ENCODE results near the gene PELI2. TPM values are rescaled to one million over a fixed set of nuclear protein-coding genes. Genes with fewer than 3 reads are reported as not detected.

Gene PELI2
- total RNA-seq, 4 donors from 2014 or later: 8.2 to 27.0 (median 10.1) TPM

GRCh38 chr14:56183631-56184157 is 65.5 kb downstream of the PELI2 start:
- no peak for DNase-seq (ENCODE audit: low spot score)
- TF ChIP-seq, protein P1, sequence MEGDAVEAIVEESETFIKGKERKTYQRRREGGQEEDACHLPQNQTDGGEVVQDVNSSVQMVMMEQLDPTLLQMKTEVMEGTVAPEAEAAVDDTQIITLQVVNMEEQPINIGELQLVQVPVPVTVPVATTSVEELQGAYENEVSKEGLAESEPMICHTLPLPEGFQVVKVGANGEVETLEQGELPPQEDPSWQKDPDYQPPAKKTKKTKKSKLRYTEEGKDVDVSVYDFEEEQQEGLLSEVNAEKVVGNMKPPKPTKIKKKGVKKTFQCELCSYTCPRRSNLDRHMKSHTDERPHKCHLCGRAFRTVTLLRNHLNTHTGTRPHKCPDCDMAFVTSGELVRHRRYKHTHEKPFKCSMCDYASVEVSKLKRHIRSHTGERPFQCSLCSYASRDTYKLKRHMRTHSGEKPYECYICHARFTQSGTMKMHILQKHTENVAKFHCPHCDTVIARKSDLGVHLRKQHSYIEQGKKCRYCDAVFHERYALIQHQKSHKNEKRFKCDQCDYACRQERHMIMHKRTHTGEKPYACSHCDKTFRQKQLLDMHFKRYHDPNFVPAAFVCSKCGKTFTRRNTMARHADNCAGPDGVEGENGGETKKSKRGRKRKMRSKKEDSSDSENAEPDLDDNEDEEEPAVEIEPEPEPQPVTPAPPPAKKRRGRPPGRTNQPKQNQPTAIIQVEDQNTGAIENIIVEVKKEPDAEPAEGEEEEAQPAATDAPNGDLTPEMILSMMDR (IDR thresholded peaks at IDR 0.05): no peak
- no peak for ATAC-seq (ENCODE audit: low FRiP score)

DNA sequence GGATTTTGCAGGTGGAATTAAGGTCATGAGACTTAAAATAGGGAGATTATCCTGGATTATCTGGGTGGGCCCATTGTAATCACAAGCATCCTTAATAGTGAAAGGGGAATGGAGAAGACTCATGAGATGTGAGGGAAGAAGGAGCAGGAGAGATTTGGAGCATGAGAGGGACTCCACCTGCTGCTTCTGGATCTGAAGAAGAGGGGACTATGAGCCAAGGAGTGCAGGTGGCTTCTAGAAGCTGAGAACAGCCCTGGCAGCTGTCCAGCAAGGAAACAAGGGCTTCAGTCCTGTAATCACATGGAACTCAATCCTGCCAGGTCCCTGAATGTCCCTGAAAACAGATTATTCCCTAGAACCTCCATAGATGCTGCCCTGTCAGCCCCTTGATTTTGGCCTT is 67.8 kb downstream of the PELI2 start:
- DNase-seq (ENCODE audit: low spot score) (no peak), ATAC-seq (ENCODE audit: low FRiP score) (no peak)
- TF ChIP-seq, protein P1 (IDR thresholded peaks at IDR 0.05): no peak

DNA sequence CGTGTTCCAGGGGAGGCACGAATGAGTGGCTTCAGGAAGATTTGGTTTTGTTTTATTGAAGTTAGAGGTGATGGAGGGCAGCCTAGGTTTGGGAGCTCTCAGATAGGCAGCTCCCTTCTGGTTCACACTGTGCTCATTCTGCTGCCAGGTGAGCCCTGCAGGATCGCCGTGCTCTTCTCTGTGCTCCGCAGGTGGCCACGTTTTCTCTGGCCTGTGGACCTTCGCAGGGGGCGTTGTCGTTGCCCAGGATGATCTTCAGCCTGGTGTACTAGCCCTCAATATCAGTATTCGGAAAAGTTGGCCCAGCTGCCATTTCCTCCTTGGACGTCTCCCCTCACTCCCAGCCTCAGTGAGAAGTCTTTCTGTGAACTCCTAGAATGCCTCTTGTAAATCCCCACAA is 69.5 kb downstream of the PELI2 start:
- no peak for ATAC-seq (ENCODE audit: low FRiP score)
- no peak for DNase-seq (ENCODE audit: low spot score)
- TF ChIP-seq, protein P1 (IDR thresholded peaks at IDR 0.05): no peak

GRCh38 chr14:56189307-56189706 is 71.1 kb downstream of the PELI2 start:
- ATAC-seq (ENCODE audit: low FRiP score) (no peak), DNase-seq (ENCODE audit: low spot score) (no peak)
- TF ChIP-seq, protein P1 (IDR thresholded peaks at IDR 0.05): no peak

DNA sequence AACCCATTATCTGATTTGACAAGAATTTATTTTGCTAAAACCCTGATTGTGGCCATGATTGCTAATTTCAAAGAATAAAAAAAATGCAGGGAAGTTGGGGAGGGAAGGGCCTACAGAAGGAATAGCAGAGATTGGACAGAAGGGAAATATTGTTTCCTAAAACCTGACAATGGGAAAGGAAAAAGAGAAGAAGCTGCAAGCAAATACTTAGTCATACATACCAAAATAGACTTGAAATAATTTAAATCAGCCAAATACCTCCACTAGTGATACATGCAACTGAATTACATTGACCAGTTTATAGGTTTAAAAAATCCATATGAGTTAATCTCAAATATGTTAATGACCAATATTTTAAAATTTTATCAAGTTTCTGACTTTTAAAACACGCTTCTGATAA is 75.1 kb downstream of the PELI2 start:
- no peak for ATAC-seq (ENCODE audit: low FRiP score)
- TF ChIP-seq, protein P1 (IDR thresholded peaks at IDR 0.05): no peak
- no peak for DNase-seq (ENCODE audit: low spot score)

GRCh38 chr14:56194042-56194441 is 75.8 kb downstream of the PELI2 start:
- DNase-seq (ENCODE audit: low spot score): no peak
- no peak for ATAC-seq (ENCODE audit: low FRiP score)
- TF ChIP-seq, protein P1 (IDR thresholded peaks at IDR 0.05): no peak

DNA sequence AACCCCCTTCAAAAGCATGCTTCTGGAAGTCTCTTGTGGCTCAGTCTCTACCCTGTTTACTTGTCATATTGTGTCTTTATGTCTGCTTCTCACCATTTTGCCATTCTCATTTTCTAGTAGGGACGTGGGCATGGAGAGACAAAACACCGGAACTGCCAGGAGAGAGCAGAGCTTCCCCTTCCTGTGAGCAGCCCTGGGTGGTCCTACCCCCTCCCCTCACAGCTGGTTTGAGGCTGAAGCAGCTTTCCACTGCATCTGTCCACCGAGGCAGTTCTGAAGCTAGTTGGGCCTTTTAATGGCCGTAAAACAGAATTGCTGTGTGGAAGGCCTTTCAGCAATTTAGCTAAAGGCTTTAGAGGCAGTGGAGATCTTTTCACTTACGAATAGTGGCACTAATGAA is 77.0 kb downstream of the PELI2 start:
- DNase-seq (ENCODE audit: low spot score) (no peak), ATAC-seq (ENCODE audit: low FRiP score) (no peak)
- TF ChIP-seq, protein P1 (IDR thresholded peaks at IDR 0.05): no peak
